DMS 273 (cell line): ENCODE data around the gene RNASE13.
"Not testable (repeated sequence)": the region's sequence is repeated elsewhere in the genome, so short reads cannot be mapped to it uniquely, and the experiment has no call there.

Source experiments
- DNase-seq: peaks from one replicate; lab custom pipeline; 2025; ENCODE audit not compliant: unreplicated experiment; lab: John Stamatoyannopoulos, UW

RNASE13 gene

DNA sequence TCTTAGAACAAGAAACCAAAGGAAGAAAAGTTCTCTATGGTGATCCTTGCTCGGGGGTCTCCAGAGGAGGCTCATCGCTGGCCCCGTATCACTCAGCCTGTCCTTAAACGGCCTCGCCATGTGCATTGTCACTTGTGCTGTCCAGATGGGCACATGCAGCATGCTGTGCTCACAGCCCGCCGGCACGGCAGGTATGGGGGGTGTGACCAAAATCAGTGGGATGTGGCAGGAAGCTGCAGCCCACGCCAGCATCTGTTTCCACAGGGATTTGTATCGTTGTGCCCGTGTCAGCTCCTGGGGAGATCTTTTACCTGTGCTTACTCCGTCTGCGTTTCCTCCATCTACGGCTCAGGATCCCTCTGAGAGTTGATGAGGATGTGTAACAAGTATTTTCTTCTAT lies 38.1 kb downstream of the RNASE13 start:
- DNase-seq: no peak

DNA sequence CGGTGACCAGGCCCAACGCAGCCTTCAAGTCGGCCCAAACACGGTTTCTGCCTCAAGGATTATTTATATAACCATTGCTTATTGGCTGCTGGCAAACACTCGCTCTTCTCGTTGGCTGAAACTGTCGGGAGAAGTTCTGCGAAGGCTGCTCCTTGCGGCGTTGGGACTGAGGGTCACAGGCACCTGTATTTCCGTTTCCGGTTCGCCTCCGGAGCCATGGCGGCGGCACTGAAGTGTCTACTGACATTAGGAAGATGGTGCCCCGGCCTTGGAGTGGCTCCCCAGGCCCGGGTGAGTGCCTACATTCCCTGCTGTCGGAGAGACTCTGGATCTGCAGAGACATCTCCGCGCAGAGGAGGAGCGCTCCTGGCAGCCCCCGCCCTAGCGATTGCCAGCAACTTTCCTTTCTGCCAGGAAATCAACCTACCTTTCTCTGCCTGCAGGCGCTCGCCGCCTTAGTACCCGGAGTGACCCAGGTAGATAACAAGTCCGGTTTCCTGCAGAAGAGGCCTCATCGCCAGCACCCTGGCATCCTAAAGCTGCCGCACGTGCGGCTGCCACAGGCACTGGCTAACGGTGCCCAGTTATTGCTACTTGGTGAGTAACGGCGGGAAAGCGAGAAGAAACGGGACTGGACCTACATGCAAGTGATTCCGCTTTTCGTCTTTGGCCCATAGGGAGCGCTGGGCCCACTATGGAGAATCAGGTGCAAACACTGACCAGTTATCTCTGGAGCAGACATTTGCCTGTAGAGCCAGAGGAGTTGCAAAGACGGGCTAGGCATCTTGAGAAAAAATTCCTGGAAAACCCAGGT lies 44.6 kb downstream of the RNASE13 start, which contains the start of gene METTL17:
Gene METTL17, plus strand, starts transcription at position 194 of the 814 bp plus-strand sequence. Its CDS starts 23 bp downstream, at position 217.
- DNase-seq: peak; percentile 98

DNA sequence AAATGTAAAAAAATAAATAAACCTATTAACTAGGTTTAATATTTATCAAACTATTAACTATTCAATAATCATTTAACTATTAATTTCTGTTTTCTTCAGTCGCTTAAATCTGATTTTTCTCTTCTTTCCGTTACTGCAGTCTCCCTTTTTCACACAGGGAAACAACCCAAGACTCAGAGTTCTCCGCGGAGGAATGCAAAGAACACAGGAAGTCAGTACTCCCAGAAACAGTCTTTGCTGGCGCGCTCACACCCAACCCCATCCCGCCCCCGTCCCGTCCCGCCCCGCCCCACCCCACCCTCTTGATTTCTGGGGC lies 45.2 kb downstream of the RNASE13 start:
- no peak for DNase-seq

DNA sequence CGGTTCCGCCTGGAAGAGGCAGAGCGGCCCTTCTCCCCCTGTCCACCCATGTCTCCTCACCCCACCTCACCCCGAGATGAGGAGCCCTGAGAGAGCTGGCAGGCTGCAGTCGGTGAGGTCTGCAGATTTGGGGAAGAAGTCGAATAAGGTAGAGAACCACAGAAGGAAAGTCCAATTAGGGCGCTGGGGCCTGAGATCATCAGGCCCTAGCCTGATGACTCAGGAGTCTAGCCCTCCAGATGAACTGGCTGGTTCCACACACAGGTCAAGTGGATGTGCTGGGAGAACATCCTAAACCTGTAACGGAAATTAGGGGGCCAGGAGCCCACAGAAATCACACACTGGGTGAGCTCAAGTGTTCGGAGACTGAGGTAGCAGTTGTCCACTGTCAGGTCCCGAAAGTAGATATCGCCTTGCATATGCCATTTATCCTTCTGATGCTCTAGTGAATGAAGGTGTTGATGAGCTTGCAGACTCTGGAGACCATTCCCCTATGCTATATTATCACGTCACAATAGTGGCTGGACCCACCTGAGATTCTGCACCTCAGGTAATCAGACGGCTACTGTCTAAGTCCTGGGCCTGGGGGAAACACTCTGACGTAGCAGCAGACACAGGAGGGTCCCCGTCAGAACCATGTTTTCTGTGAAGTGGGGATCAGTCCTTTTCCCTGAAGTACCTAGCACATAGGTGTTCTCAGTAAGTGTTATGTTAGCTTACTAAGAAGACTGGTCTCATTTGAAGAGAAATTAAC lies 45.7 kb downstream of the RNASE13 start:
- DNase-seq: no peak

DNA sequence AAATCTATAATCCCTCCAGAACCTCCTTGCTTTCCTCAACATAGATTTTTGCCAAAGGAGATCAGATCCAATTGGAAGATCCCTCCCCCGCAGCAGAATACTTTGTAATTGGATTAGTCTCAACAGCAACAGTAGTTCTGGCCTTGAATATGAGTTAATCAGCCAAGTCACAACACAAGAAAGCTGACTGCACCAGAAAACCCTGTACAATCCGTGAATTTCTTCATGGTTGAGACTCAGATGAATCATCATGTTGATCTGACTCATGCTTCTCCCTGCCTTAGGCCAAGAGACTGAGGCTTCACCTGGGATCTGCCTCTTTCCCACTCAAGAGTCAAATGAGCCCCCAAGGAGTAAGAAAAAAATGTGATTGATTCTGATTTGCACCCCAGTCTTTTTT lies 47.8 kb downstream of the RNASE13 start:
- DNase-seq: no peak

DNA sequence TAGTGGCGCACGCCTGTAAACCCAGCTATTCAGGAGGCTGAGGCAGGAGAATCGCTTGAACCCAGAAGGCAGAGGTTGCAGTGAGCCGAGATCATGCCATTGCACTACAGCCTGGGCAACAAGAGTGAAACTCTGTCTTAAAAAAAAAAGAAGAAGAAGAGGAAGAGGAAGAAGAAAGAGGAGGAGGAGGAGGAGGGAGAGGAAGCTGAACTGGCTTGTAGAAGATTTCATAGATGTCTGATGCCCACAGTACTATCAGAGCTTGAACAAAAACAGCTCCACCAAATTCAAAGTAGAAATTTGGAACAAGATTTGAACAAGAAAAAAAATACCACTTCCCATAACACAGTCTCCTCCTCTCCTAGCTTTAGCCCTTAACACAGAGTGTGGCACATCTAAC lies 49.0 kb downstream of the RNASE13 start:
- not testable (repeated sequence) for DNase-seq
